Stimulated activated CD4-positive, alpha-beta T cell treated with anti-CD3 and anti-CD28 coated beads, Interleukin-15, amount 100 ng/mL, for 48 hours (primary cell): ENCODE data around the gene NCOA3.

ENCODE experiments used
- DNase-seq, 2 donors: peaks; one replicate each; pipeline ENCODE4 v3.0.0-alpha.2; 2020; ENCODE audit warnings: low read depth in 2 of 2

Gene NCOA3

DNA sequence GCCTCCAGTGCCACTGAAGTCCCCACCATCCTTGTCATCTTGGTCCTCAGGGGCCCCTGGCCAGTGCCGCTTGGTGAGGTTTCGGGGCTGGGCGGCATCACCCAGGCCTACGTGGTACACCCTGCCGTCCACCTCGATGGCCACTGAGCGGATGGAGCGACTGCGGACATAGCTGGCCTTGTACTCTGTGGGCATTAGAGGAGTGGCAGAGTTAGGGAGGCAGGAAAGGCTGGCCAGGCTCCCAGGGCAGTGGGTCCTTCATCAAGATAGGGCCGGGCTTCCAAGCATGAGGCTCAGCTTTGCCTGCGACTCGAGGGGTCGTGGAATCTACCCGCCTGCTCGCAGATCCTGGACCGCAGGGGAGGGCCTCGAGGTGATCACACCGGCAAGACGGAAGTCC, 164.6 kb downstream of the NCOA3 start:
- DNase-seq, result no peak

- DNase-seq, result no peak
Measured at GRCh38 chr20:47667086-47667485, 165.4 kb downstream of the NCOA3 start.

DNA sequence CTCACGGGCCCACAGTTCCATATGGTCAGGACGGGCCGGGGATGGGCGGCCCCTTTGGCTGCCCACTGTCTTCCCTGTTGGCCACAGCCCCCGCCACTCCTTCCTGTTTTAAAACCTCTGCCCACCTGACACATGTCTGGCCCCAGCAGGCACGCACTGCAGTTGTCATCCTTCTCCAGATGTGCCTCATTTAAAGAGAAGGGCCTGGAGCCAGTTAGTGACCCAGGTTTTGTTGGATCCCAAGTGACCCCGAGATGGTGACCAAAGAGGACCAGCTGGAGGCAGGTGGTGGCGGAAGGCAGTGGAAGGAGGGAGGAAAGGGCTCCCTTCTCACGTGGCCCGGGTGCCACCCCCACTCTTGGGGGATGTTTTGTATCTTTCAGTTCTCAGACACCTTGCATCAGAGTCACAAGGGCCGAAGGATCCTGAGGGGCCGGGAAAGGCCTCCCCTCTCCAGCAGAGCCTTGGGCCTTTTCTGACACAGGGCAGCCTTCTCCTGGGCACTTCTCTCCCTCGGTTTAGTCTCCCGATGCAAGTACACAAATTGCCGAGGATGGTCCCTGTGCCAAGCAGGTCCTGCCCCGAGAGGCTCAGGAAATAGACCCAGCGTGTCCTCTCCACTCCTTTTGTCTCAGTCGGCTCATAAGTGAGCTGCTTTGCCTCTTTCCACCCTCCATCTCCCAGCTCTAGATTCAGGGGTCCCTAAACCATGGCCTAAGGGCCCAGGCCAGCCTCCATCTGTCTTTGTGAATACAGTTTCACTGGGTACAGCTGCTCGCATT, 166.0 kb downstream of the NCOA3 start:
- DNase-seq, result no peak

DNA sequence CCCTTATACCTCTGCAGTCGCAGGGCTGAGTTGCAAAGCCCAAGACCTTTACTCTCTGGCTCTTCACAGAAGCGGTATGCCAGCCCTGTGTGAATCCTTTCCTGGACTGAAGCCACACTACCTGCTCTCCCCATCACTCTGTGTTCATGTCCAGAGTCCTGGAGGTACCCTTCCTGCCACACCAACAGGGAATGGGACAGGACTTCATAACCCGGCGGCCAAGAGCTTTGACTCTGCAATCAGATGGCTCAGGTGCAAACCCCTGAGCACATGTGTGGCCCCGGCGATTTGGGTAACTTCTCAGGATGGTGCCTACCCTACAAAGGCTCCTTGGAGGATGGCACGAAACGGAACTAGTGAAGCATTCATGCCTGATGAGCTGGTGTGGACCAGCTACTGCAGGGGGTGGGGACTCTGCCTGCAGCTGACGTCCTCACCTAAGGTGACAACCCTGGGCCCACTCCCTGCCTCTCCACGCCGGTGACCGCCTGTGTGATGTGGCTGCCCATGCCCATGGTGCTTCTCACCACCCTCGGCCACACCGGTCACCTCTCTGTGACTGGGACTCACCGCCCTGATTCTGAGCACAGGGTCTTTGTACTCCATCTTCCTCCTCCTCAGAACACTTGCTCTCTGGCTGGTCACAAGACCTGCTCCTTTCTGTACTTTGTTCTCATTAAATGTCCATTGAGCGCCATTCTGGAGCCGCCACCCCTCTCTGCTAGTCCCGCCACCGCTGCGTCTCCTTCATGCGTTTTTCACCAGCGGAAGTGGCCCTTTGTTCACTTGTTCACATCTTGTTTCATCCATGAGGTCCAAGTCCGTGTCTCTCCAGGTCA, 166.8 kb downstream of the NCOA3 start:
- no peak for DNase-seq

GRCh38 chr20:47669152-47669425, 167.4 kb downstream of the NCOA3 start:
- DNase-seq, result no peak

- DNase-seq, result no peak
Measured at GRCh38 chr20:47669489-47669888, 167.8 kb downstream of the NCOA3 start.

- no peak for DNase-seq
Measured at GRCh38 chr20:47669927-47670890, 168.5 kb downstream of the NCOA3 start.

- DNase-seq, result no peak
Measured at GRCh38 chr20:47670913-47671312, 169.2 kb downstream of the NCOA3 start.

DNA sequence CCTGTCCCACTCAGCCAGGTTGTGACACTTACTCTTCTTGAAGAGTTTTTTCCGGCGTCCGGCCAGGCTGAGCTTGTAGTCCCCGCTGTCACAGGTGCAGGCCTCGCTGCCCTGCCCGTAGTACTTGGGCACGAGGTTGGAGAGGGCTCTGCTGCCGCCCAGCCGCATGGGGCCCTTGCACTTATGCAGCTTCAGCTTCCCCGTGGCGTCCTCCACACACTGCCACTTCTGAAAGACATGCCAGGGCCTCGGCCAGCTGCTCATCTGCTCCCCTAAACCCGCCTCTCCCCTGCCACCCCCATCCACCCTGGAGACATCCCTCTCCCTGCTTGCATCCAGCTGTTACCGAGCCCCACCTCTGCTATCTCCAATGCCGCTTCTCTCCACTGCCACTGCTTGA, 170.5 kb downstream of the NCOA3 start:
- no peak for DNase-seq

- DNase-seq, result no peak
Measured at GRCh38 chr20:47672886-47673670, 171.4 kb downstream of the NCOA3 start.

GRCh38 chr20:47673671-47673955, 171.9 kb downstream of the NCOA3 start:
- DNase-seq, result no peak

DNA sequence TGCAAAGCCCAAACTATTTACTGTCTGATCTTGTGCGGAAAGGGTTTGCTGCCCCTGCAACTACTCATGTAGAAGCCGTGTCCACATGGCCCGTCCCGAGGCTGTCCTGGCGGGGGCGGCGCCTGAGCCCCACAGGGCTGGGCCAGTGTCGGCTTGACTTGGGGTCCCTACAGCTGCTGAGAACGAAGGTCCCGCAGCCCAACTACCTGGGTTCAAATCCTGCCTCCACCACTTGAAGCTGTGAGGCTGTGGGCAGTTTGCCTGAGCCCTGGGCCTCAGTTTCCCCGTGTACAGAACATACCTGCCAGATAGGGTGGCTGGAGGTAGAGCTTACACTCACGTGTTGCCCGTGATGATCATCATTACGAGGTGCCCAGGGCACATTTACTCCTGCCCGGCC, 172.5 kb downstream of the NCOA3 start:
- no peak for DNase-seq

- no peak for DNase-seq
Measured at GRCh38 chr20:47674686-47675085, 173.0 kb downstream of the NCOA3 start.

DNA sequence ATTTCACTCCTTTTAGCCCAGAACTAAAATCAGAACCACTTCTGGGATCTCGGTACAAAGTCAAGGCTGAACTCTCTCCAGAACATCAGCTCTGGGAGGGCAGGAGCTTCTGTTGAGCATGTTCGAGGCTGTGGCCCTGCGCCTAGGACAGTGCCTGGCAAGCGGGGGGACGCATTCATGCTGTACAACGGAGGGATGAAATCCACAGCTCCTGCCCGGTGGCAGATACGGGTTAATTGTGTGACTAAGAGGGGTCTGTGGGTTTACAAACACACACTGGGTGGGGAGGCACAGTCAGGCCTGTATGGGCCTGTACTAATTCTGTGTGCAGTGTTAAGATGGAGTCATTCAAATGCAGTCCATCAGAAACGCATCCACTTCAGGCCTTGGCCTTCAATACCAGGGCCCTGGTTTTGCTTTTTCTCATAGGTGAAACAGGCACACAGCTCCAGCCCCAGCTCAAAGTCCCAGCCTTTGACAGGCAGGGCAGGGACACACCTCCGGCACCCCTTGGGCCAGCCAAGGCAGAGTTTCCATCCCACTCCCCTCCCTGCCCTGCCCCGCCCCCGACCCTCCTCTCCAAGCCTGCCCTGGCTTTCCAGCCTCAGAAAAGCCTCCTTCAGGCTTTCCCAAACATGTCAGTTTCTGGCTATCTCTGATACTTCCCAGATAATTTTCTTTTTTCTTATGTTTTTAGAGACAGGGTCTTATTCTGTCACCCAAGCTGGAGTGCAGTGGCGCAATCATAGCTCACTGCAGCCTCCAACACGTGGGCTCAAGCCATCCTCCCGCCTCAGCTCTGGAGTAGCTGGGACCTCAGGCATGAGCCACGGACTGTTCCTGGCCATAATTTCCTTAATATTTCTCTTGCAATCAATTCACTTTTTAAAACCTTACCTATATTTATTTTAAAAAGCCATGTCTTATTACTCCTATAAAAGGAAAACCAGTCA, 173.8 kb downstream of the NCOA3 start:
- no peak for DNase-seq

GRCh38 chr20:47676219-47676721, 174.6 kb downstream of the NCOA3 start:
- no peak for DNase-seq

- no peak for DNase-seq
Measured at GRCh38 chr20:47676912-47677634, 175.4 kb downstream of the NCOA3 start.

DNA sequence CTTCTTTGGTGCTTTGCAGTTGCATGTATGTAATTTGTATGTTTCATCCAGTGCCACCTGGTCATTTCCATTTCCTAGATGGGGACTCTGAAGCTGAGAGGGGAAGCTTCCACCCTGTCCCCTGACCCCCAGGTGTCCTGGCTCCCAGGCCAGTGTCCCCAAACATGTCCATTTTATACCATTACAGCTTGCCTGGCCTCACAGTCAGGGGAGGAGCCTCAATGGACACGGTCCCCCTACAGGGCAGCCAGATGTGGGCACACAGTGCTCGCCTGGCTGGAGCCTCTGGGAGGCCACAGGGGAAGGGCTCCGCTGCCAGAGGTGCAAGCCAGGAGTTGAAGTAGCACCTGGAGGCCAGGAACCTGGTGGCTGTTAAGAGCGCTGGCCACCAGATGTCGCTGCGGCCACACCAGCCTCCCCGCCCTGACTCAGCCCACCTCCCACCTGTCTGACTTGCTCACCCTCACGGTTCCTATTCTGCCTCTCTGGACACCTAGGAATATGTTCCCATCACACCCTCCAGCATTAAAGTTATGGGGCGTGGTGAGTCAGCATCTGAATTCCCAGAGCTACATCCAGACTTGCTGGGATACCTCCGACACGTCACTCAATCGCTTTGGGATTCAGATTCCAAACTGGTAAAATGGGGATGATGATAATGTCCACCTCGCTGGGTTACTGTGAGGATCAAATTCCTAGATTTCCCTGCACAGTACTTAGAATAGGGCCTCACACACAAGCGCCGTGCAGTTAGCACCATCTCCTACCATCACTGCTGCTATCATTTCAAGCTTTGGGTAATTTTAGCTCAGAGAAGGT, 176.2 kb downstream of the NCOA3 start:
- peak; percentile 30 to 57 for DNase-seq

DNA sequence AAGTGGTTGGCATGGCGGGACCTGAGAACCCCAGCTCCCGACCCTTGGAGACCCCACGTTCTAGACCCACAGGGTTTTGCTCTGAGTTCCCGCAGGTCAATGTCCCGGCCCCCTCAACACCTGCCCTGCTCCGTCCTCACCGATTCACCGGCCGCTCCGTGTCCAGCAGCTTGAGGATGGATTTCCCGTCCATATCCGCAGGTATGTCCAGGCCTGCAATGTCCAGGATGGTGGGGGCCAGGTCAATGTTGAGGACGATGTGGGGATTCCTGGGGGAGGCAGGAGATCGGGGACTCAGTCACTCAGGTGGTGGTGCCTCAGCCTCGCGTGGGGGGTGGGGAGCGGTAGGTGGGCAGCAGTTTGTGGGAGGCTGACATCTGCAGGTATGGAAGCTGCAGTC, 176.8 kb downstream of the NCOA3 start:
- no peak for DNase-seq

GRCh38 chr20:47679462-47679861, 177.8 kb downstream of the NCOA3 start:
- DNase-seq, result no peak
